Right renal cortex interstitium (tissue), 3 donors: Measurements from ENCODE around the gene ATG4B. TPM values are rescaled to one million over a fixed set of nuclear protein-coding genes. Genes with fewer than 3 reads are reported as not detected.
"Not testable (repeated sequence)": the region's sequence is repeated elsewhere in the genome, so short reads cannot be mapped to it uniquely, and the experiment has no call there.

Experiments
- DNase-seq, 3 donors: peaks; one replicate each; pipeline ENCODE4 v3.0.0-alpha.2; 2013; ENCODE audit warnings: low read depth in 3 of 3, low spot score in 2 of 3
- polyA plus RNA-seq, 3 donors: library from polyadenylated mRNA; unstranded; fragments of 120-200 nt; gene quantifications; one replicate each; pipeline ENCODE4 v1.2.1, GENCODE V29; 2013; ENCODE audit not compliant: insufficient read length in 3 of 3

ATG4B gene
- polyA plus RNA-seq = 10 to 100 TPM; 60.7 to 65.5 (median 61.1) TPM

GRCh38 chr2:241637018-241637794 is at the start of gene ATG4B, which contains the start of gene THAP4:
Gene ATG4B (plus strand): TSS chr2:241637693. CDS start chr2:241637715, 22 bp downstream.
Gene THAP4 (minus strand): TSS chr2:241637158. CDS start chr2:241637017, 141 bp downstream.
- peak; percentile 80 to 86 (median 81) for DNase-seq

- DNase-seq = not testable (repeated sequence)
These were observed 47.6 kb upstream of the ATG4B start for GRCh38 chr2:241589863-241590262.

GRCh38 chr2:241590496-241591455 is 46.7 kb upstream of the ATG4B start:
- DNase-seq = not testable (repeated sequence)

- no peak for DNase-seq
These were observed 45.2 kb upstream of the ATG4B start for GRCh38 chr2:241592126-241592845.

- DNase-seq = no peak
These were observed 44.2 kb upstream of the ATG4B start for GRCh38 chr2:241593271-241593670.

- DNase-seq = no peak
These were observed 41.8 kb upstream of the ATG4B start for GRCh38 chr2:241595600-241596140.

- no peak for DNase-seq
These were observed 39.9 kb upstream of the ATG4B start for GRCh38 chr2:241597561-241597960.

GRCh38 chr2:241598061-241598460 is 39.4 kb upstream of the ATG4B start:
- DNase-seq = no peak

GRCh38 chr2:241598487-241598886 is 39.0 kb upstream of the ATG4B start:
- no peak for DNase-seq

- no peak for DNase-seq
These were observed 37.9 kb upstream of the ATG4B start for GRCh38 chr2:241599615-241600014.

- no peak for DNase-seq
These were observed 35.7 kb upstream of the ATG4B start for GRCh38 chr2:241601841-241602240.

GRCh38 chr2:241602720-241603119 is 34.8 kb upstream of the ATG4B start:
- no peak for DNase-seq

GRCh38 chr2:241603686-241604085 is 33.8 kb upstream of the ATG4B start:
- no peak for DNase-seq

- DNase-seq = no peak
These were observed 31.3 kb upstream of the ATG4B start for GRCh38 chr2:241606186-241606585.

- no peak for DNase-seq
These were observed 30.2 kb upstream of the ATG4B start for GRCh38 chr2:241607162-241607885.

GRCh38 chr2:241608881-241609280 is 28.6 kb upstream of the ATG4B start:
- no peak for DNase-seq

- DNase-seq = peak in 1 of 3 donors; percentile 56
These were observed 27.4 kb upstream of the ATG4B start for GRCh38 chr2:241609859-241610793.

- DNase-seq = no peak
These were observed 26.4 kb upstream of the ATG4B start for GRCh38 chr2:241611062-241611461.
